Neural crest cell (in vitro differentiated cells): Measurements from ENCODE around the gene SYT15. TPM values are rescaled to one million over a fixed set of nuclear protein-coding genes. Genes with fewer than 3 reads are reported as not detected.

ENCODE experiments used
- DNase-seq: peaks from one replicate; pipeline ENCODE4 v3.0.0; 2021; ENCODE audit warnings: low read depth, mixed read lengths, low spot score
- H3K27ac Mint-ChIP-seq: one replicate; pipeline ENCODE4 v1.8.0; 2021; ENCODE audit warnings: mild to moderate bottlenecking, mixed read lengths; ENCODE audit not compliant: unreplicated experiment
- H3K27me3 Mint-ChIP-seq: 2 replicates; pipeline ENCODE4 v1.8.0; 2021; ENCODE audit warnings: low read depth, mild to moderate bottlenecking, mixed read lengths
- H3K36me3 Mint-ChIP-seq: 2 replicates; pipeline ENCODE4 v1.8.0; 2021; ENCODE audit warnings: low read depth, mild to moderate bottlenecking, mixed read lengths
- H3K4me1 Mint-ChIP-seq: 2 replicates; pipeline ENCODE4 v1.8.0; 2021; ENCODE audit warnings: mixed read lengths
- H3K4me3 Mint-ChIP-seq: one replicate; pipeline ENCODE4 v1.8.0; 2021; ENCODE audit warnings: mild to moderate bottlenecking, mixed read lengths
- H3K9me3 Mint-ChIP-seq: 2 replicates; pipeline ENCODE4 v1.8.0; 2021; ENCODE audit warnings: mixed read lengths
- total RNA-seq: library from RNA; stranded (reverse); gene quantifications from 2 replicates; pipeline ENCODE4 v1.2.1, GENCODE V29; 2021
- TF ChIP-seq, protein P1 (sequence below): fragments of 200-600 bp; sonication (generic); conservative IDR thresholded peaks from 2 replicates; pipeline ENCODE4 v1.5.0; 2021; ENCODE audit warnings: antibody characterized with exemption, mild to moderate bottlenecking

Gene SYT15
- total RNA-seq, 1 donor from 2014 or later = 1.6 TPM

DNA sequence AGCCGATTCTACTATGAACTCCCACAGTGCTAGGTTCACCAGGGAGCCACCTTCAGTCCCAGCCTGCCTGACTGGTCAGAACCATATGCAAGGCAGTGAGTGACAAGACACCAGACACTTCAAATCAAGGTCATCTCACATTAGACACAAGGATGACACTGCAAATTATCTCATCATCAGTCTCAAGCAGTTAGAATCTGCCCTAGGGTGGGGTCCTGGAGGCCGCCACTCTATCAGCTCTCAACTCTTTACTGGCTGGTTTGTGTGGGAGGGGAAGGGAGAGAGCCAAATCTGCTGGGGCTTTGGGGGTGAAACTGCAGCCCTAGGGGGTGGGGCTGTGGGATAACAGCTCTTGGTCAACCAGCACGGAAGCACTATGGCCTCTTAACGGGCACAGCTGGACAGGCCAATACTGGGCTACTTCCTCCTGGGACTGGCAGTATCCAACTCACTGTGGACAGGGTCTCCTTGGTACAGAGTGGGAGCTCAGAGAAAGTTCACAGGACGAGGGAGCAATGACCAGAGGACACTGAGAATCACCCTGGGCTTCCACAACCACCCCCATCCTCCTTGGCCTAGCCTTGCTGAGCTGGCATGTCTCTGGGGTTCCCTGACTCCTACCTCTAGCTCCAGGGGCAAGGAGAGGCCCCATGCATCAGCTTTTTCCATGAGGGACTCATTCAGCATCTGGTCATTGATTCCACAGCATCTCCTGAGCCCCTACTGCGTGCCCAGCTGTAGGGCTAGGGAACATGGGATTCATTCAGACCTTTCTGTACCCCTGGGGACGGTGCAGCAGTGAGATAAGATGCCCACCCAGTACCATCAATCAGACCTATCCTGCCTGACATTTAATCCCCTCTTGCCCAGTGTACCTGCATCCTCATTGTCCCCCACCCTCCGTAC is 27.9 kb upstream of the SYT15 start:
- Mint-ChIP-seq H3K4me3 (no peak overlapping the region), H3K27ac (no peak overlapping the region), H3K4me1 (peaks cover 4% of the 10 kb centered on the region), H3K9me3 (no peaks in the 10 kb centered on the region), H3K36me3 (no peaks in the 10 kb centered on the region), H3K27me3 (no peaks in the 10 kb centered on the region)
- TF ChIP-seq, protein P1, sequence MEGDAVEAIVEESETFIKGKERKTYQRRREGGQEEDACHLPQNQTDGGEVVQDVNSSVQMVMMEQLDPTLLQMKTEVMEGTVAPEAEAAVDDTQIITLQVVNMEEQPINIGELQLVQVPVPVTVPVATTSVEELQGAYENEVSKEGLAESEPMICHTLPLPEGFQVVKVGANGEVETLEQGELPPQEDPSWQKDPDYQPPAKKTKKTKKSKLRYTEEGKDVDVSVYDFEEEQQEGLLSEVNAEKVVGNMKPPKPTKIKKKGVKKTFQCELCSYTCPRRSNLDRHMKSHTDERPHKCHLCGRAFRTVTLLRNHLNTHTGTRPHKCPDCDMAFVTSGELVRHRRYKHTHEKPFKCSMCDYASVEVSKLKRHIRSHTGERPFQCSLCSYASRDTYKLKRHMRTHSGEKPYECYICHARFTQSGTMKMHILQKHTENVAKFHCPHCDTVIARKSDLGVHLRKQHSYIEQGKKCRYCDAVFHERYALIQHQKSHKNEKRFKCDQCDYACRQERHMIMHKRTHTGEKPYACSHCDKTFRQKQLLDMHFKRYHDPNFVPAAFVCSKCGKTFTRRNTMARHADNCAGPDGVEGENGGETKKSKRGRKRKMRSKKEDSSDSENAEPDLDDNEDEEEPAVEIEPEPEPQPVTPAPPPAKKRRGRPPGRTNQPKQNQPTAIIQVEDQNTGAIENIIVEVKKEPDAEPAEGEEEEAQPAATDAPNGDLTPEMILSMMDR = no peak
- no peak for DNase-seq

DNA sequence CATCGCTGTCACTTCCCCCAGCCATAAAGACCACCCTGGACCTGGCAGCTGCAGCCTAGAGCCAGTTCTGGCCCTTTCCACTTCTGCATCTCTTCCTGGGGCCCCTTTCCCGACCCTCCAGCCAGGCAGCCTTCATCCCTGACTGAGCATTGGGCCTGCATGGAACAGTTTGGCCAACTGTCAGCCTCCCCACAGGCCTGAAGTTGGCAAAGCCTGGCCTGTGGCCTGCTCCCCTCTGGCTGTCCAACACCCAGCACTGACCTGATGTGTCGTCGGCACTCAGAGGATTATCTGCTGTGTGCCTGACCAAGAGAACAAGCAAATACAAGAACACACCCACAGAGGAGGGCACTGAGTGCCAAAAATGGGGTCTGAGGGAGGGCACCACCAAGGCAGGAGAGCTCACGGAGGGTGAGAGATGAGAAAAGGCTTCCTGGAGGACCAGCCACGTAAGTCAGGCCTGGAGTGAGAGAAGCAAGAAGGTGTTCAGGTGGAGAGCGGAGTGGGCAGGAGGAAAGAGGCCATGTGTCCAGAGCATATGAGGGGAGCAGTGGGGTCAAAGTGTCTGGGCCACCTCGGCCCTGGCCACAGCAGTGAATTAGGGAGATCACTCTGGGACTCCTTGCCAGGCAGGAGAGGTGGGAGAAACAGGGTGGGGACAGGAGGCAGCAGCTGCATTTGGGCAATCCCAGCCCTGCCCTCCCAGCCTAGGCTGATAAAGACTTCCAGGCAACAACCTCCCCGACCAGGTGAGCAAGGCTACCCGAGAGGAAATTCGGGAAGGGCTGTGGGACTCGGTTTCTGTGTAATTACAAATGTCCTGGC is 27.0 kb upstream of the SYT15 start:
- Mint-ChIP-seq H3K4me1 (peaks cover 9% of the 10 kb centered on the region), H3K36me3 (no peaks in the 10 kb centered on the region), H3K9me3 (no peaks in the 10 kb centered on the region), H3K27me3 (no peaks in the 10 kb centered on the region), H3K27ac (no peak overlapping the region), H3K4me3 (no peak overlapping the region)
- DNase-seq = peak; percentile 1
- TF ChIP-seq, protein P1 = no peak

GRCh38 chr10:46552526-46553237 is 26.2 kb upstream of the SYT15 start:
- TF ChIP-seq, protein P1 = no peak
- peaks cover 11% of the 10 kb centered on the region for H3K4me1 Mint-ChIP-seq
- DNase-seq = peak; percentile 1
- no peak overlapping the region for H3K27ac Mint-ChIP-seq
- H3K4me3 Mint-ChIP-seq = no peak overlapping the region
- no peaks in the 10 kb centered on the region for H3K36me3 Mint-ChIP-seq
- H3K27me3 Mint-ChIP-seq = no peaks in the 10 kb centered on the region
- H3K9me3 Mint-ChIP-seq = no peaks in the 10 kb centered on the region

DNA sequence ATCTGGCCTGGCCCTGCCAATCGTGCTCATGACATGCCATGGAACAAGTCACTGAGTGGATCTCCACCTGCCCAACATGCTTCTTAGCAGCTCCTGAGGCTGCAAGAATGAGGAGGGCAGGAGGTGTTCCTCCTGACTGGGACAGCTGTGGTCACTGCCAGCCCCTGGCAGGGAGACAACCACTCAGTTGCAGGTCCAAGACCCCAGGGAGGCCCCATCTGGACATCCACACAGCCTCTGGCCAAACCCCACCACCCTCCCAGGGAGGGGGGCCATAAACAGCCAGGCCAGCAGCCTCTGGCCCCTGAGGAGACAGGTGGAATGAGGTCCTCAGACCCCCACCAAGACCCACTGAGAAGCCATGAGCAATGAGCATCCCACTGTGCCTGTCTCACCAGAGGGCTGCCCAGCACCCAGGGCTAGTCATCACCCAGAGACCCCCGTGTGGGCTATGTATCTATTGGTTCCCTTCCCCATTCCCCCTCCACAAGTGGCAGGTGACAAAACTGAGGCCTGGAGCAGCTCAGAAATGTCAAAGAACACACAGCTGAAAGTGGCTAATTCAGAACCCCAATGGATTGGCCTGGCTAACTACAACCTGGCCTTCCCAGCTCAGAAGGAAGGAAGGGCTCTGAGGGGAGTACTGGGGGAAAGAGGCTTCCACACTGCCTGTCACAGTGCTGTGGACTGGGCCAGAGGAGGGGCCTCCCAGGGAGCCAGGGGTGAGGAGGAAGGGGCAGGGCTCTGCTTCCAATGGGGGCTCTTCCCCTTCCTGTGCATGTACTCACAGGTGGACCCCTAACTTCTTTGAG is 25.5 kb upstream of the SYT15 start:
- peak; percentile 10 for DNase-seq
- Mint-ChIP-seq H3K9me3 (no peaks in the 10 kb centered on the region), H3K27me3 (no peaks in the 10 kb centered on the region), H3K36me3 (no peaks in the 10 kb centered on the region), H3K4me1 (peaks cover 15% of the 10 kb centered on the region), H3K4me3 (no peak overlapping the region), H3K27ac (no peak overlapping the region)
- TF ChIP-seq, protein P1 = no peak
